Tibial artery (tissue), 4 donors: ENCODE measurements around the gene IL21R.

Source experiments
- DNase-seq, 2 donors: peaks; one replicate each; pipeline ENCODE4 v3.0.0-alpha.2; 2019
- H3K27ac ChIP-seq, 2 donors: fragments of 200-600 bp; sonication (generic) in 1 of 2; 1 replicate in 1 of 2; 2 replicates in 1 of 2; pipeline ENCODE4 v1.5.1; 2018 to 2019; ENCODE audit warnings: mild to moderate bottlenecking in 1 of 2
- H3K27me3 ChIP-seq, 2 donors: fragments of 200-600 bp; sonication (generic) in 1 of 2; one replicate each; pipeline versions ENCODE4 v1.5.1 to v1.6.0; 2016 to 2019
- H3K36me3 ChIP-seq, 3 donors: fragments of 200-600 bp; sonication (generic) in 2 of 3; one replicate each; pipeline ENCODE4 v1.5.1; 2016 to 2019; ENCODE audit warnings: mild to moderate bottlenecking in 2 of 3
- H3K4me1 ChIP-seq, 4 donors: fragments of 200-600 bp; sonication (generic) in 2 of 4; 1 replicate in 3 of 4; 2 replicates in 1 of 4; pipeline ENCODE4 v1.5.1; 2016 to 2019
- H3K4me3 ChIP-seq, 2 donors: fragments of 200-600 bp; sonication (generic) in 1 of 2; 1 replicate in 1 of 2; 2 replicates in 1 of 2; pipeline ENCODE4 v1.5.1; 2018 to 2019; ENCODE audit warnings: mild to moderate bottlenecking in 2 of 2
- H3K9me3 ChIP-seq, 3 donors: fragments of 200-600 bp; sonication (generic) in 1 of 3; one replicate each; pipeline ENCODE4 v1.5.1; 2016 to 2019
- intact Hi-C: fragments of 100-400 bp; cut with DNase I; formaldehyde crosslinking; loops from one replicate; pipeline ENCODE4 v1.15.0; 2023; ENCODE audit warnings: low total_unique reads
- TF ChIP-seq, protein P1 (sequence below), 2 experiments: fragments of 200-600 bp in 1 of 2; fragments of 450-650 bp in 1 of 2; IDR thresholded peaks; one replicate each; pipeline ENCODE4 v1.5.1; 2017 to 2019; ENCODE audit warnings: antibody characterized with exemption in 2 of 2, mild to moderate bottlenecking in 1 of 2, moderate library complexity in 1 of 2

The IL21R gene

DNA sequence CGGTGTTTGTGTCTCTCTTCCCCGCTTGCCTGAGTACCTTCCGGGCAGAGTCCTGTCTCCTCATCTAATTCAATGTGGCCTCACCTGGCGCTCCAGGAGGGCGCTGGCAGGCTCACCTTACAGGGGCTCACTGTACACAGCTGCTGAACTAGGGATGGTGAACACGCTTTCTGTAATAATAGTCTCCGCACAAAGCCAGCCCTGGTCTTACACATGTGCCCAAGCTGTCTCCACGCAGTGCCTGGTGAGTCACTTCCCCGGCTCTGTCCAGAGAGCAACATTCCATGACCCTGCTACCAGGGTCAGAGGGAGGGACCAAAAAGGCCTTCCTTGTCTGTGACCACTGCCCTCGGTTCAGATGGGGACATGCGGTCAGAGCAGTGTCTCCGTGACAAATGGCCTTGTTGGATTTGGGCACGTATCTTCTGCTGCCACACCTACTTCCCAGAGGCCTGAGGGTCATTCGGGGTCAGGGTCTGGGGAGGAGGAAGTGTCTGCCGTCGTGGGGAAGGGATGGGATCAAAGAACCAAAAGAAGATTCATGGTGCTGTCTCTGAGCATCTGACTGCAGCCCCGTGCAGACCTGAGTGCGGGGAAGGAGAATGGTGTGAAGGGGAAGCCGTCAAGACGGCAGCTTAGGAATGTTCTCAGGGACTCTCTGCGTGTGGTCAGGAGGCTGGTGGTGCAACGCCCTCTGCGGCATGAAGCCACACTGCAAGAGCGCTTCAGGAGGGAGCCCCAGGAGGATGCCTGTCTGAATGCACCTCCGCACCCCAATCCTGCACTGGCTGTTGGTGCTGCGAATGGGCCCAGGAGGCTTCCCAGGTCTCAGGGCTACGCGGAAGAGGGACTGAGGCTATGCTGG is 68.8 kb downstream of the IL21R start:
- Histone ChIP-seq H3K4me3 (no peak overlapping the region), H3K36me3 (peaks cover 70 to 100% (median 99%) of the 10 kb centered on the region in 3 donors), H3K27me3 (no peaks in the 10 kb centered on the region), H3K9me3 (no peaks in the 10 kb centered on the region), H3K27ac (no peak overlapping the region), H3K4me1 (no peaks in the 10 kb centered on the region)
- DNase-seq, result peak in 1 of 2 donors; percentile 42
- intact Hi-C loops, result no loop called here
- TF ChIP-seq, protein P1, sequence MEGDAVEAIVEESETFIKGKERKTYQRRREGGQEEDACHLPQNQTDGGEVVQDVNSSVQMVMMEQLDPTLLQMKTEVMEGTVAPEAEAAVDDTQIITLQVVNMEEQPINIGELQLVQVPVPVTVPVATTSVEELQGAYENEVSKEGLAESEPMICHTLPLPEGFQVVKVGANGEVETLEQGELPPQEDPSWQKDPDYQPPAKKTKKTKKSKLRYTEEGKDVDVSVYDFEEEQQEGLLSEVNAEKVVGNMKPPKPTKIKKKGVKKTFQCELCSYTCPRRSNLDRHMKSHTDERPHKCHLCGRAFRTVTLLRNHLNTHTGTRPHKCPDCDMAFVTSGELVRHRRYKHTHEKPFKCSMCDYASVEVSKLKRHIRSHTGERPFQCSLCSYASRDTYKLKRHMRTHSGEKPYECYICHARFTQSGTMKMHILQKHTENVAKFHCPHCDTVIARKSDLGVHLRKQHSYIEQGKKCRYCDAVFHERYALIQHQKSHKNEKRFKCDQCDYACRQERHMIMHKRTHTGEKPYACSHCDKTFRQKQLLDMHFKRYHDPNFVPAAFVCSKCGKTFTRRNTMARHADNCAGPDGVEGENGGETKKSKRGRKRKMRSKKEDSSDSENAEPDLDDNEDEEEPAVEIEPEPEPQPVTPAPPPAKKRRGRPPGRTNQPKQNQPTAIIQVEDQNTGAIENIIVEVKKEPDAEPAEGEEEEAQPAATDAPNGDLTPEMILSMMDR (IDR thresholded peaks at IDR 0.05), result no peak

DNA sequence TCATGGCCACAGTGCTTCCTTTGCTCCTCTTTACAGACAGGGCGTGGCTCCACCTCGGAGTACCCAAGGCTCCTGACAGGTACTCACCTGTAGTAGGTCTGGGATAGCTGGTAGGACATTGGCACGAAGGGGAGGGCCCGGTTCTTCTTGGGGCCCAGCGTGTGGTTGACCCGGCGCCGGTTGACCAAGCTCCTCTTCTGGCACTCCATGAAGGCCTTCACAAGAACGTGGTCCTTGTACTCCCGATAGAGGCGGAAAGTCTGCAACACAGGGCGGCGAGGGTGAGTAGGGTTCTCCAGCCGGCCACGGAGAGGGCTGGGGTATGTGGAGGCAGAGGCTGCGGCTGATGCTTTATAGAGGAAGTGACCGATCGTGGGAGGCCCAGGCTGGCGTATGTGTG is 69.7 kb downstream of the IL21R start:
- Histone ChIP-seq H3K36me3 (peaks cover 72 to 100% (median 100%) of the 10 kb centered on the region in 3 donors), H3K4me3 (no peak overlapping the region), H3K27ac (no peak overlapping the region), H3K9me3 (no peaks in the 10 kb centered on the region), H3K27me3 (no peaks in the 10 kb centered on the region), H3K4me1 (no peaks in the 10 kb centered on the region)
- intact Hi-C loops, result no loop called here
- TF ChIP-seq, protein P1 (IDR thresholded peaks at IDR 0.05), result no peak
- DNase-seq, result no peak

DNA sequence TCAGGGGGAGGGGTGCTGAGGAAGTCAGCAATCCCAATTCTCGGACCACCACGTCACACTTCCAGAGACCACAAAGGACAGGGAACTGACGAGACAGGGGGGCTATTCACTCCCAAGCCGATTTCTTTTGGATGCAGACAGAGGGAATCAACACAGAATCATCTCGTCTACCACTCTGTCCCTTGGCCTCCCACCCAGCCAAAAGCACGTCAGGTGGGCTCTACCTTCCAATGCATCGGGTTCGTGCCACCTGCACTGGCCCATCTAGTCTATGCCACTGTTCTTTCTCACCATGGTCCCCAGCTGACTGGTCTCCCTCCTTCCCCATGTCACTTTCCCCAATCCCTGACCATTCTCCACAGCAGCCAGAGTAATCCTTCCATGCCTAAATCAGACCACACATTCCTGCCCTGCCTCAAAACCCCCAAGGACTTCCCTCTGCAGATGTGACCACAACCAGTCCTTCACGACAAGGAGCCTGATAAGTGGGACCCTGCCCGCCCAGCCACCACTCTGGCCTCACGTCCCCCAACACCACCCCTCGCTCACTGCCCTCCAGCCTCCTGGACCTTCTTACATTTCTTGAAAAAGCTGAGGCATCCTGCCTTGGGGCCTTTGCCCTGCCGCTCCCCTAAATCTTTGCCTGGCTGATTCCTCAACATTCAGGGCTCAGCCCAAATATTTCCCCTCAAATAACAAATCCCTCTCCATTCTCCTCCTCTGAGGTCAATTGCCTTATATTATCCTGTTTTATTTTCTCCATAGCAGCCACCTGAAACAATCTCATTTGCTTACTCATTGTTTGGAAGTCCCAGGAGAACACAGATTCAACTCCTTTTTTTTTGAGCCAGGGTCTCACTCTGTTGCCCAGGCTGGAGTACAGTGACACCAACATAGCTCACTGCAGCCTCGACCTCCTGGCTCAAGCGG is 70.4 kb downstream of the IL21R start:
- no peaks in the 10 kb centered on the region for H3K9me3 ChIP-seq
- no peak for DNase-seq
- H3K4me3 ChIP-seq, result no peak overlapping the region
- TF ChIP-seq, protein P1 (IDR thresholded peaks at IDR 0.05), result no peak
- H3K36me3 ChIP-seq, result peaks cover 74 to 100% (median 100%) of the 10 kb centered on the region in 3 donors
- intact Hi-C loops, result no loop called here
- H3K4me1 ChIP-seq, result no peaks in the 10 kb centered on the region
- H3K27me3 ChIP-seq, result no peaks in the 10 kb centered on the region
- H3K27ac ChIP-seq, result no peak overlapping the region

DNA sequence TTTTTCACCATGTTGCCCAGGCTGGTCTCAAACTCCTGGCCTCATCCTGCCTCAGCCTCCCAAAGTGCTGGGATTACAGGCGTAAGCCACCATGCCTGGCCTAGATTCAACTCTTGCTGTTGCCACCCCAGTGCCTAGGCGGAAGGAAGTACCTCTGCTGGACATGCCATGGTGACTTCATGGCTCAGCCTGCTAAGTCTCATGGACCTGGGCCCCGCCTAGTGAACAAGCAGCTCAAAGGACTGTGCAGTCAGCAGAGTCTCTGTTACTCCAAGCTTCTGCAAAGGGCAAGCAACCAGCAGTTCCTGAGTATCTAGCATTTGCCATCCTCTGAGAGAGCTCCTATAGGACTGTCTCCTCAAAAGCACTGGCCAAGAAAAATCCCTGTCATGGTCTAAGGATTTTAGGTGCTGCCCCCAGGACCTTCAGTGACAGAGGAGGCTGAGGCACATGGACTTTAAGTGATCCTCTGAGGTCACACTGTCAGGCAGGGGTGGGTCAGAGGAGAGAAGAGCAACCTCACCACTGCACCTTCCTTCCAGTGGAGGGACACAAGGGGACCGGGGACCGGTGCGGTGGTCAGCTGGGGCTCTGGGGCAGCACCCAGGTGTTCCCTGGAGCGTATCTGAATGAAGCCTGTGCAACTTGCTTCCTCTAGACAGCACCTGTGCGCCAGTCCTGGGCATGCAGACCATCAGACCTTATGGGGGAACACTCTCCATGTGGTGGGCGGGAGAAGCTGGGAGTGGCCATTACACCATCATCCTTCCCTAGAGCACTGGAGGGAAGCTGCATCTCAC is 71.3 kb downstream of the IL21R start:
- intact Hi-C loops, result no loop called here
- Histone ChIP-seq H3K27ac (no peak overlapping the region), H3K4me3 (no peak overlapping the region), H3K27me3 (no peaks in the 10 kb centered on the region), H3K9me3 (no peaks in the 10 kb centered on the region), H3K36me3 (peaks cover 74 to 100% (median 100%) of the 10 kb centered on the region in 3 donors), H3K4me1 (no peaks in the 10 kb centered on the region)
- DNase-seq, result no peak
- TF ChIP-seq, protein P1 (IDR thresholded peaks at IDR 0.05), result no peak

DNA sequence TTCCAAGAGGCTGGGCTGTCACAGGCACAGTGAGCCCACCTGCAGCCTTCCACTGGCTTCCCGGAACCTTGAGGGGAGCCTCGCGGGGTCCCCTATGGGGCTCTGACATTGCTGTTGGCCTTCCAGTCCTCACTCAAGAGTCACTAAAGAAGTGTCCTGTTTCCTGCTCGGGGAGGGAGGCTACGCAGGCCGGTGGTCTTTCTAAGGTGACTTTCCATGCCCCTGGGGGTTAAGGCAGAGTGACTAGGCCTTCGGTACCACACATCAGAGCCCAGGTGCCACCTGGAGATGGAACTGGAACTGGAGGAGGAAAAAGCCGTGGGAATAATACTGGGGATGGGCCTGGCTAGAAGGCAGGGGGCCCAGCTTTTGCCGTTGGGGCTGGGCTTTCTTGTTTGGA is 72.1 kb downstream of the IL21R start:
- TF ChIP-seq, protein P1 (IDR thresholded peaks at IDR 0.05), result no peak
- intact Hi-C loops, result no loop called here
- peaks cover 74 to 100% (median 100%) of the 10 kb centered on the region in 3 donors for H3K36me3 ChIP-seq

More for the DNA sequence above, 72.1 kb downstream of the IL21R start:
- no peak for DNase-seq
- no peaks in the 10 kb centered on the region for H3K4me1 ChIP-seq
- H3K27me3 ChIP-seq, result no peaks in the 10 kb centered on the region
- no peaks in the 10 kb centered on the region for H3K9me3 ChIP-seq
- H3K27ac ChIP-seq, result no peak overlapping the region
- no peak overlapping the region for H3K4me3 ChIP-seq
